Activated CD4-positive, CD25-positive, alpha-beta regulatory T cell treated with anti-CD3 and anti-CD28 coated beads, Interleukin-2, amount 50 U/mL, for 72 hours (primary cell): ENCODE results near the gene UNC93A.
"Not testable (repeated sequence)": the region's sequence is repeated elsewhere in the genome, so short reads cannot be mapped to it uniquely, and the experiment has no call there.

ENCODE experiments used
- DNase-seq: peaks from one replicate; pipeline ENCODE4 v3.0.0; 2021

UNC93A gene

GRCh38 chr6:167294651-167295494 is 3.8 kb downstream of the UNC93A start:
- no peak for DNase-seq

DNA sequence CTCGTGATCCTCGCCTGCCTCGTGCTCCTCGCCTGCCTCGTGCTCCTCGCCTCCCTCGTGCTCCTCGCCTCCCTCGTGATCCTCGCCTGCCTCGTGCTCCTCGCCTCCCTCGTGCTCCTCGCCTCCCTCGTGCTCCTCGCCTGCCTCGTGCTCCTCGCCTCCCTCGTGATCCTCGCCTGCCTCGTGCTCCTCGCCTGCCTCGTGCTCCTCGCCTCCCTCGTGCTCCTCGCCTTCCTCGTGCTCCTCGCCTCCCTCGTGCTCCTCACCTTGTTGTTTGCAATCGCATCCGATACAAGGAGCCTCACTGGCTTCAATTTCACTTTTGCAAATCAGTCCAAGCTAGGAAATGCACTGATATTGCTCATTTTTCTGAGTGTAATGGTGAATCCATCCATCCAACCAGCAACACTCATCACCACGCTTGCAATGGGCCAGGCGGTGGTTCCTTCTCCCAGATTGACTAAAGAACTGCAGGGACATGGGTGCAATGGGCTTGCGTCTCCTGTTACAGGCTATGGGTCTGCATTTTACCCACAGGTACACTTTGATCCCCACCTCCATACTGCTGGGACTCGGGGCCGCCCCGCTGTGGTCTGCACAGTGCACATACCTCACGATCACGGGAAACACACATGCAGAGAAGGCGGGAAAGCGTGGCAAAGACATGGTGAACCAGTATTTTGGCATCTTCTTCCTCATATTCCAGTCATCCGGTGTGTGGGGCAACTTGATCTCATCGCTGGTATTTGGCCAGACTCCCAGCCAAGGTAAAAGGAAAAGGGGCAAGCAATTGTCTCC is 4.6 kb downstream of the UNC93A start:
- DNase-seq: no peak

GRCh38 chr6:167296293-167296690 is 5.2 kb downstream of the UNC93A start:
- no peak for DNase-seq

DNA sequence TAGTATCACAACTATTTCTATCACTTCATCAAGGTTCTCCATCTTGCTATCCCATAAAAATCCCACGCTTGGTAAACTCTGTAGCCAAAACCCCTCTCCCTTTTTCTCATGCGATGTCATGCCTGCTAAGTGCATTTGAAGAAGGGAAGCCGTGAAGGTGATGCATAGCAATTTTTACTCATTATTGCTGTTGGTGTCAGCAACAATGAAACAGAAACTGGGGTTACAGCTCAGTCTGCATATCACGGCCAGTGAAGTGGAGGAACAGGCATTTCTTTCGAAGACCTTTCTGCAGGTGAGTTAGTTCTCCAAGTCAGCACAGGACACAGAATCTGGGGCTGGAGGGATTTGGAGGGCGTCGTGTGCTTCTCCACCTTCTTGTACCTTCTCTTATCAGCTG is 5.8 kb downstream of the UNC93A start:
- no peak for DNase-seq

DNA sequence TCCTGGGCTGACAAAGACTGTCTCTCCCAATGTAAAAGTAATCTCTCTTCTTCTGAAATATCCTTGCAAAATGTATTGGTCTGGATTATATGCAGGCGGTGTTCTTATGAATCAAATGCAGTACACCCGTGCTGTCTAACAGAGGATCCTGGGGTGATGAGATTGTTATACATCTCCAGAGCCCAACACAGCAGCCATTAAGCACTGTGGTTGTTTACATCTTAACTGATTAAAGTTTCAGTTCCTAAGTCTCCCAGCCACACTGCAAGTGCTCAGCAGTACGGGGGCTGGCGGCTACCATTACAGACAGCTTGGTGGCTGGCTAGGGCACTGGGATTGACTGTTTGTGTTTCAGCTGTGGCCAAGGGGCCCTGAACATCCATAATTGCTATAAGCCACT is 7.0 kb downstream of the UNC93A start:
- no peak for DNase-seq

GRCh38 chr6:167299641-167300308 is 8.7 kb downstream of the UNC93A start:
- no peak for DNase-seq

GRCh38 chr6:167300902-167301777 is 10.0 kb downstream of the UNC93A start:
- no peak for DNase-seq

DNA sequence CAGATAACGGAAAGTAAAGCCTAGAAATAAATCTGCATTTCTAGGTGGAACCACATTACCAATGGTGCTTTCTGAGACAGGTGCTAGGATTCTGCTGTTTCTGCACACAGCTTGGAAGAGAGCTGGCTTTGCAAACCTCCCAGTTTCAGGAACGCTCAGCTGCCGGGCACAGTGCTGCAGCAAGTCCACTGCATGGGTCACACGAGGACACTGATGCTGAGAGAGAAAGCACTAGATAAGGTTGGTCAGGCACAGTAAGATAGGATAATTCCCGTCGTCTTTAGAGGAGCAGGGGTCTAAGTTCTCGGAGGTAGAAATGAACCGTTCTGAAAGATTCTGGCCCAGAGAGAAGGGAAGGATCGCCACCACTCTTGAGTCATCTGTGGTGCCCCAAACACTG is 11.0 kb downstream of the UNC93A start:
- DNase-seq: no peak

- DNase-seq: no peak
These were observed 11.7 kb downstream of the UNC93A start for GRCh38 chr6:167302796-167303195.

DNA sequence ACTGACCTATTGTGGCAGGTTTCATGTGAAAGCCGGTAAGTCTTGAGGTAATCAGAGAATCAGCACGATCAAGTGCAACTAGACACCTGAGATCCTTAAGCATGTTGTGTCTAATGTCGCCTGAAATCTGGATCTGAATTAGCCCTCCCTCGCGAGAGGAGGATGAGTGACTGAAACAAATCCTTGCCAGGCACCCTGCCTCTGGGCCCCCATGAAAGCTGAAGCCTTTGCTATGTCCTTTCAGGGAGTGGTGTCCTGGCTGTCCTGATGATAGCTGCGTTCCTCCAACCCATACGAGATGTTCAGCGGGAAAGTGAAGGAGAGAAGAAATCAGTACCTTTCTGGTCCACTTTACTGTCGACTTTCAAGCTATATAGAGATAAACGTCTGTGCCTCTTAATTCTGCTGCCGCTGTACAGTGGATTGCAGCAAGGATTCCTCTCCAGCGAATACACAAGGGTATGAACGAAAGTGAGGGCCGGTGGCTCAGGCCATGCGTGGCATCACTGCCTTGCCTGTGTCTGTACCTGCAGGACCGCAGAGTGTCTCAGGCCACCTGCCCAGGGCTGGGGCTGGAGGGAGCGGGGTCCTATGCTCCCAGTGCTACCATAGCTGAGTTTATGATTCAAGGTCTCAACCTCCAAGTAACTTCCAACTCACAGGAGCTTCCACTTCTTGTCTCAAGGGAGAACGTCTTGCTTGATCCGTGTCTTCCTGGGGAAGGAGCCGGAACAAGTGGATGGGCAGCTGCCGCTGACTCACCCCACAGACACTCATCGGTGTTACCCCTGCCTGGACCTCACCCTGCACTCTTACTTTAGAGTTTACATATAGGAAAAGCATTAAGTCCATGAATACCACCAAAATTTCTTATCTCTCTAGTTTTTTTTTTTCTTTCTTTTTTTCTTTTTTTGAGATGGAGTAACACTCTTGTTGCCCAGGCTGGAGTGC is 12.8 kb downstream of the UNC93A start:
- DNase-seq: no peak

DNA sequence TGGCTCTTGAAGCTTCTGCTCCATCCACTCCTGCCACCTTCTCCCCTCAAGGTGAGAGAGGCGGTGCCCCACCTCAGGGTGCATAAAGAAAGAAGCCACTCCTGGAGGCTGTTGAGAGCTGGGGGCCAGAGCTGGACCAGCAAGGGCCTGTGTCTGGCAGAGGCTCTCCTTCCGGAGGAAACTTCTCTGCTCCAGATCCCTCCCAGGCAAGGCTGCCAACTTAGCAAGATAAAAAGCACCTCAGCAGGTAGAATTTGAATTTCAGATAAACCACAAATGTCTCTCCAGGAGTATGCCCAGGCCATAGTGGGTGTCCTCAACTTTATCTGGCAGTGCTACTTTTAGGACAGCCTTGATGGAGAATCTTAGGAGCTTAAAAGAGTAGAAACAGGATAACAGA is 13.8 kb downstream of the UNC93A start:
- DNase-seq: no peak

DNA sequence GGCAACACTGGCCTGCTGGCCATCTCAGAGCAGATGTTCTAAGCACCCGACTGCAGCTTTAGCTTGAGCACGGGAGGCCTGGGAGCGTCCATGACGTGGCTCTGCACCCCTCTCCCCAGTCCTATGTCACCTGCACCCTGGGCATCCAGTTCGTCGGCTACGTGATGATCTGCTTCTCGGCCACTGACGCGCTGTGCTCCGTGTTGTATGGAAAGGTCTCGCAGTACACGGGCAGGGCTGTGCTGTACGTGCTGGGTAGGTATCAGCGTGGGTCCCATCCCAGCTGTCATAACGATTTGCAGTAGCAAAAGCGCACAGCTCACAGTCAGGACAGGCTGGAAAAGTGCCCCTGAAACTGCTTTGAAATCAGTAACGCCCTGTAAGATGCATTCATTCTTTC is 14.7 kb downstream of the UNC93A start:
- DNase-seq: no peak

DNA sequence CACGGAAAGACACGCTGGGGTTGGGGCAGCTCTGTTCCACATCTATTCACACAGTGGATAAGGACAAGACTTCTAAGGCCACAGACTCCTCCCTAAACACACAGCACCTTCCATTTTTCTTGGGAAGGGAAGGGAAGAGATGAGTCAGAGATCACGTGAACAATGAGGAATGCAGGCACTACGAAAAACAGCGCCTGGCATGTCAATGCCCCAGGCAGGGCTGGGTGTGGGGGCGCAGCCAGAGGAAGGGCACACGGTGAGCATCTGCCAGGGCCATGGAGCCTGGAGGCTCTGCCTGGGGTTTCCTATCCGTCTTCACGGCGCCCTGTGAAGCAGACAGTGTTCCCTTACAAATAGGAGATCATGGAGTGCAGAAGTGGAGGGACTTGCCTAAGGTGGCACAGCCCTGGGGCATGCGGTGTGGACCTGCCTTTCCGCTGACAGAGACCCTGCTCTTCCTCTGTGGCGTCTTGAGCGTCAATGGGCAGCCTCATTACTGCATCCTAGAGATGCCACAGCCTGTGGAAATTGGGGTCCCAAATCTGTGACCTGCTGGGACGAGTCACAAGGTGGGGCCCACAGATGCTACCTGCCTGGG is 15.4 kb downstream of the UNC93A start:
- no peak for DNase-seq

GRCh38 chr6:167307342-167307955 is 16.3 kb downstream of the UNC93A start:
- DNase-seq: no peak

DNA sequence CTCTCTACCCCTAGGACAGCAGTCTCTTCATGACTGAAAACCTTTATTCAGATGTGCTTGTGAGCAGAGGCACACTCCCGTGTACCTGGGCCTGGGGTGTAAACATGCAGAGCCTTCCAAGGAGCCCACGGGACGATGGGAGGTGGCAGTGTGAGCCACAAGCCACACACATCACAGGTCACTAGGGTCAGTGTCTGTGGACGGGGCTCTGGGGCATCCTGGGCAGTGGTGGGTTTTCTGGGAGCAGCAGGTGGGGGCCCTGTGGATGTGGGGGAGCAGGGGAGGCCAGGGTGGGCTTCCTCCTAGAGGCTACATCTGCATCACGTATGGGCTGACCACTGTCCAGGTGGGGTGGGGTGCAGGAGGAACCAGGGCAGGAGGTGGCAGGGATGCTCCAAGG is 17.1 kb downstream of the UNC93A start:
- no peak for DNase-seq

DNA sequence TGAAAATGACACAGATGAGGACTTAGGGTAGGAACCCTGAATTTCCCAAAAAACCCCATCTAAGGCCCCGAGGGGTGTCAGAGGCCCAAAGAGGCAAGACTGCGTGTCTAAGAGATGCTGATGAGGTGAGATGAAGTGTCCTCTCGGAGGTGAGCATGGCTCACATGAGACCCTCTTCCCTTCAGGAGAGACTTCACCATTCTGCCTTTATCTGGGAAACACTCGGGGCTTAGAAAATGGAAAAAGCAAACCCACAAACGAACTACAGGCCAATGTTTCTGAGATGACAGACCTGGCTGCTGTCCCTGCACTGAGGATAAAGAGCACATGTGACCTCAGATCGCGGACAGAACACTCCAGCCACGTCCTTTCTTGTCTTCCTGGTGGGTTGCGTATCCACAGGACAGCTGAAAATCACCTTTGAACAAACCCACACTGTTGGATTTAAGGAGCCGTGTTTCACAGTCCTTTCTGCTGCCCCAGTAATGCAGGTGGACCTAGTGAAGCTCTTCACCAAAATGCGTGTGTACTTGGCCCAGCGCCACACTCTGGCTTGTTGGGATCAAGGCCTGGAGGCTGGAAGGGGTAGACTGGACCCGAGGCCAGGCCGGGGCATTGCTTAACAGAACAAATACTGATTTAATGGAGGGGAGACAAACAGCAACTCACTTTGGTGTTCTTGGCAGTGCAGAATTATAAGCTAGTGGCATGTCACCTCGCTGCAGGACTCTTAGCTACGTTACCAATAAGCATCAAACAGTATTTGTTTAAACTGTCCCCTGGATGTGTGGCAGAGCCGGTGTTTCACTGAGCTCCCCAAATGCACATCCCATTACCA is 18.5 kb downstream of the UNC93A start:
- DNase-seq: not testable (repeated sequence)

GRCh38 chr6:167311286-167311685 is 20.2 kb downstream of the UNC93A start:
- DNase-seq: no peak

DNA sequence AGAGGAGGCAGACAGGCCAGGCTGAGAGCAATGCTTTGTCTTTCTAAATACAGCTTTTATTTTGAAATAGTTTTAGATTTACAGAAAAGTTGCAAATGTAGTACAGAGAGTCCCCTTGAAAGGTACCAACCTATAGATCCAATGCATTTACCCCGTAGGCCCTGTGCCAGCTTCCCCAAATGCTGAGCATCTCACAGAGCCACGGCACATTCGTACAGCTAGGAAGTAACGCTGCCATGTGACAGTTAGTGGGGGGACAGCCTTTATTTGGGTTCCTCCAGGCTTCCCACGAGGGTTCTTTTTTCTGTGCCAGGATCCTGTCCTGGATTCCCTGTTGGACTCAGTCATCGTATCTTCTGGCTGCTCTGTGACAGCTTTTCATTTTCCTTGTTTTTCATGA is 20.6 kb downstream of the UNC93A start:
- DNase-seq: not testable (repeated sequence)

- DNase-seq: no peak
These were observed 23.2 kb downstream of the UNC93A start for GRCh38 chr6:167314180-167314821.
